Measurements from ENCODE around the gene COMMD3.

COMMD3 gene

GRCh38 chr10:22368981-22369380 lies 52.8 kb downstream of the COMMD3 start:
- no peak for DNase-seq

GRCh38 chr10:22369434-22370072 lies 53.4 kb downstream of the COMMD3 start:
- DNase-seq: no peak

All from CD4-positive, alpha-beta T cell treated with Interferon gamma for 1 hour (primary cell).